Skin epidermis (tissue), 12 donors: ENCODE results near the gene KLF6.

ENCODE experiments used
- H3K27ac ChIP-seq, 21 experiments: fragments of 200-600 bp; sonication (generic) in 11 of 21; one replicate each; pipeline ENCODE4 v1.5.0; 2020; ENCODE audit warnings: mild to moderate bottlenecking in 3 of 21, inconsistent platforms in 2 of 21, moderate library complexity in 2 of 21
- H3K4me3 ChIP-seq, 7 experiments: fragments of 200-600 bp; sonication (generic) in 2 of 7; one replicate each; pipeline ENCODE4 v1.5.0; 2020; ENCODE audit warnings: inconsistent platforms in 2 of 7, mild to moderate bottlenecking in 2 of 7, moderate library complexity in 1 of 7

The KLF6 gene

GRCh38 chr10:3784510-3785250 is at the start of gene KLF6:
TSS of gene KLF6 (minus strand) at chr10:3785209. CDS start at chr10:3785014, 195 bp downstream.
- H3K4me3 ChIP-seq = peak within 1 kb of the TSS; percentile 71 to 98 (median 89)
- H3K27ac ChIP-seq = peak within 1 kb of the TSS; percentile 99 to 100 (median 100)

- H3K27ac ChIP-seq = no peak overlapping the region
- no peak overlapping the region for H3K4me3 ChIP-seq
These were observed 49.4 kb upstream of the KLF6 start for GRCh38 chr10:3834404-3834803.

DNA sequence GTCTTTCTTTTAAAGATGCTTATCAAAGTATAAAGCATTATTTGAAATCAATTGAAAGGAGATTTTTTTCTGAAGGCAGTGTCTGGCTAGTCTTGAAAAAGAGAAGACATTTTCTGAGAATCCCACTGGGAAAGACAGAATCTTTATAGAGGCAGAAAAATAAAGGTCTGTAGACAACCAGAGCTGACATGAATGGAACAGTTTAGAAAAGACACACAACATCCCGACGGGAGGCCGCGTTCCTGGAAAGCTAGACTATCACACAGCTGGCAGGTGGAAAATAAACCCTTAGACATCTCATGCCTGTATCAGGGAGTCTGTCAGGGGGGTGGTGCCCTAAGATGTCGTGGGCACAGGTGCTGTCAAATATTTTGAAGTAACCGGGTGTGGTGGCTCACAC is 48.0 kb upstream of the KLF6 start:
- Histone ChIP-seq H3K27ac (no peak overlapping the region), H3K4me3 (no peak overlapping the region)

DNA sequence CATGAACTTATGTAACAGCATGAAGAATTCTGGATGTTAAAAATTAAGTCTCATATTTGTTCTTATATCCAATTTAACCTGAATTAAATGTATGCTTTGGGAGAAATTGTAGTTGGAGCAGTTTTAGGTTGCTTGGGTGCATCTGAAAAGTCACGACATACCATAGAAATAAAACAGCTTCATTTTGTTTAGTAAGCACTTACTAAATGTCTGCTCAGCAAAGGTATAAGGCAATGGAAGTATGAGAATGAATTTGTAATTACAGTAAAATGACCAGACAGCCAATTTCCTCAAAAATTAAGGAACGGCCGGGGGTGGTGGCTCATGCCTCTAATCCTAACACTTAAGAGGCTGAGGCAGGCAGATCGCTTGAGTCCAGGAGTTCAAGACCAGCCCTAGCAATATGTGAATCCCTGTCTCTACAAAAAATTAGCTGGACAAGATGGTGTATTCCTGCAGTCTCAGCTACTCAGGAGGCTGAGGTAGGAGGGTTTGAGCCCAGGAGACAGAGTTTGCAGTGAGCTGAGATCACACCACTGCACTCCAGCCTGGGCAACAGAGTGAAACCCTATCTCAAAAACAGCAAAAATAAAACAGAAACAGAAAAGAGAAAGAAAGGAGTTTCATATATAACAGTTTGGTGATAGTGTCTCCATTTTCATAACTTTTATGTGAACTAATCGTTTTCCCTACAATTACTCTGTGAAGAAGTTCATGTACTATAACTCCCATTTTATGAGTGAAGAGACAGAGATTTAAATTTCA is 47.2 kb upstream of the KLF6 start:
- Histone ChIP-seq H3K4me3 (no peak overlapping the region), H3K27ac (no peak overlapping the region)

GRCh38 chr10:3831608-3832007 is 46.6 kb upstream of the KLF6 start:
- no peak overlapping the region for H3K27ac ChIP-seq
- no peak overlapping the region for H3K4me3 ChIP-seq

DNA sequence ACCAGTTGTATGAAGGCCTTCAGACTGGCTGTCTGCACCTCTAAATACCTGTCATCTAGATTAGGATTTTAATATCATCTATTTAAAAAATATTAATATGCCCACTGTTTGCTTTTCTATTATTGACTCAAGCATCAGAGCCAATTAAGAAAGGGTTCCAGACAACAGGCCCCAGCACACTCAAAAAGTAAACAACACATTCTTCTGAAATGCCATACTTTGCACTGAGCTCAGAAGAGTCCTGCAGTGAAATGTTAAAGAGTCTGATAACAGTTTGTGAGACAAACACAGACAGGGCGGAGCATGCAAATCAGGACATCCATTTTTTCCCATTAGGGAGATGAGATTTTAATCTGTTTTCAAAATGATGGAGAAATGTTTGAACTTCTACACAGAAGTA is 45.9 kb upstream of the KLF6 start:
- no peak overlapping the region for H3K27ac ChIP-seq

DNA sequence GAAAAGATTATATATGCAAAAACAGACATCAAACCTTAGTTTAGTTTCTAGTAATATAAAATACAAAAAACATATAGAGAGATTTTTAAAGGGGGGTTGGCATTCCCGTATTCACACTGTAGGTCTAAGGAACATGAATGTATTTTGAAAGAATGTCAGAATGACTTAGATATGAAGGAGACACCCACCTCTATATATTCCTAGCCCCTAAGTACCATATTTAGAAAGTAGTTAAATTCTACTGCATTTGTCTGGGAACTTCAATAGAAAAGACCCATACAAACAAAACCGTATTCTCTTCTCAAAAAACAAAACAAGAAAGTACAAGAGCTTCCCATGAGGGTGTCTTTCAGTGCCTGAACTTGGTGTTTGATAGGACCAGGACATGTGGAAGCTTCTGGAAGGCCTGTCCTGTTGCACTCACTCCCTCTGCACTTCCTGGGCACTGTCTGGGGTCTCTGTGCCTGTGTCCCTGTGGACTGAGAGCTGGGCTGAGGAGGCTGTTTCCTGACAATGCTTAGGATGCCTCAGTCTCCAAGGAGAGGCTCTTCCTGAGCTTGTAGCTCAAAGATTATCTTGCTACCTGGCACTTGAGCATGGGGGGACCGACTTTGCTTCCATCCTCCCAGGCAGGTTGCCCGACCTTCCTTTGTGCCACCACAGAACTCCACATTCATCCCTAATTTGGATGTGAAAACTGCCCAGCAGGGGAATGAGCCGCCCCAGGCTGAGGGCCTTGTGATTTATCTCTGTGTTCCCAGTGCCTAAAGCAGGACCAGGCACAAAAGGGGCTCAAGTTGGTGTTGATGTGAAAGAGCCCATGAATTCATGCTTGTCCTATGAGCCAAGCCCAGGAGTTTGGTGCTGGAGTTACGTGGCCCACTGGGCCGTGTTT is 44.4 kb upstream of the KLF6 start:
- H3K4me3 ChIP-seq = peak overlapping the region; percentile 12 to 43 (median 27)
- H3K27ac ChIP-seq = peak overlapping the region; percentile 7 to 91 (median 77)

More for the DNA sequence above, 45.9 kb upstream of the KLF6 start:
- H3K4me3 ChIP-seq = no peak overlapping the region

DNA sequence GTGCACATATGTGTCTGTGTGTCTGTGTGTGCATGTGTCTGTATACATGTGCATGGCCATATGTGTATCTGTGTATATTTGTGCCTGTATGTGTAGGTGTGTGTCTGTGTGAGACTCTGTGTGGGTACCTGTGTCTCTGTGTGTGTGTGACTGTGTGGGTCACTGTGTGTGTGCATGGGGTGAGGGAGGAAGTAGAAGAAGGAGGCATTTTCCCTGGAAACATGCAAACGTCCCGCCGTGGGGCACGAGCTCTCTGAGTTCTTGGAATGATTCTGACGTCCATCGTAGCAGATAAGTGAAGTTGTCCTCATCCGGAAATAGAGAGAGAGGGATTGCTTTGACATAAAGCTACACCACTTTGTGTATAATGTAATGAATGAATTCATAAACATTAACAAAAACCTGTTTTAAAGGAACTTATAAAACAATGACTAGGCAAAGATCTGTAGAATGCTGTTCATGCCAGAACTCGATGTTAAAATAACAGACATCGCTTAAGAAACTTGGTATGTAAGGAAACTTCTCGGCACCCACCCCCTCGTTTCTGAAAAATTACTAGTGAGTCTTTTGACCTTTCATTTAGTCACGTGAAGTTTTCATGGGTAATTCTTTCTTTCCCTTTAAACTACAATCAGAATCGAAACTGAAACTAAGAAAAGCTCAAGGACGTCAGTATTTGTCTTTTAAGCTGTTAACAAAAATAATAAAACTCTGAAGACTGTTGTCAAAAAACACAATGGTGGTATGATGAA is 43.6 kb upstream of the KLF6 start:
- peak overlapping the region; percentile 12 to 43 (median 27) for H3K4me3 ChIP-seq
- peak overlapping the region; percentile 7 to 91 (median 77) for H3K27ac ChIP-seq

DNA sequence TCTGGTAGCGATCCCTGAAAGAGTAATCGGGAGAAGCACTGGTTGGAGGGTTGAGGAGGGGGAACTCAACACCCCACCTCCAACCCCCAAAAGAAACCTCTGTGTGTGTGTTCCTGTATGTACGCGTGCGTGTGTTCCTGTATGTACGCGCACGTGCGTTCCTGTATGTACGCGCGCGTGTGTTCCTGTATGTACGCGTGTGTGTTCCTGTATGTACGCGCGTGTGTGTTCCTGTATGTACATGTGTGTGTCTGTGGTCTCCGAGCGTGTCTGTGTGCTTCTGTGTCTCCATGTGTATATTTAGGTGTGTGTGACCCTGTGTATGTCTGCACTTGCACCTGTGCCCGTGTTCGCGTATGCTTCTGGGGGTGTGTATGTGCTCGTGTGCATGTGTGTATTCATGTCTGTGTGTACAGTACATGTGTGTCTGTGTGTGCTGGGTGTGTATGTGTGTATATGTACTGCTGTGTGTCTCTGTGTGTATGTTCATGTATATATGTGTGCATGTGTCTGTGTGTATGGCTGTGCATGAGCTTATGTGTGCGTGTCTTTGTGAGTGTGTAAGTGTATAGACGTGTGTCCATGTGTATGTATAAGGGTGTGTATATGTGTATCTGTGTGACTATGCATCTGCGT is 42.9 kb upstream of the KLF6 start:
- Histone ChIP-seq H3K4me3 (no peak overlapping the region), H3K27ac (peak overlapping the region in 15 of 21 experiments; percentile 47 to 91 (median 80))

DNA sequence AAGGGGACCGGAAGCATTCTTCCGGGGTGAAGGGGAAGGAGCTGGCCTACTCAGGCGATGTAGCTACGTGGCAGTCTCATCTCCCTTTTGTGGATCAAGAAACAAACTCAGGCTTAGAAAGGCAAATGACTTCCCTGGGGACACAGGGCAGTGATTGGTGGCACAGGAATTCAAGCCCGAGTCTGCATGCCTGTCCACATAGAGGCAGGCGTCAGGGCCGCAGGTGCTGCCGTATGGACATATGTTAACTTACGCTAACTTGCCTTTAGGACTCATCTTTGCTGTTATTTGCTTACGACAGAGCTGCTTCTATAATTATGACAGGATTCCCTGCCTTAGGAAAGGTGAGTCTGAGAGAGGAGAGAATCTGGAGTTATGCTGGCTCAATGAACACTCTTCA is 42.3 kb upstream of the KLF6 start:
- H3K4me3 ChIP-seq = no peak overlapping the region
- peak overlapping the region in 5 of 21 experiments; percentile 10 to 64 (median 21) for H3K27ac ChIP-seq

DNA sequence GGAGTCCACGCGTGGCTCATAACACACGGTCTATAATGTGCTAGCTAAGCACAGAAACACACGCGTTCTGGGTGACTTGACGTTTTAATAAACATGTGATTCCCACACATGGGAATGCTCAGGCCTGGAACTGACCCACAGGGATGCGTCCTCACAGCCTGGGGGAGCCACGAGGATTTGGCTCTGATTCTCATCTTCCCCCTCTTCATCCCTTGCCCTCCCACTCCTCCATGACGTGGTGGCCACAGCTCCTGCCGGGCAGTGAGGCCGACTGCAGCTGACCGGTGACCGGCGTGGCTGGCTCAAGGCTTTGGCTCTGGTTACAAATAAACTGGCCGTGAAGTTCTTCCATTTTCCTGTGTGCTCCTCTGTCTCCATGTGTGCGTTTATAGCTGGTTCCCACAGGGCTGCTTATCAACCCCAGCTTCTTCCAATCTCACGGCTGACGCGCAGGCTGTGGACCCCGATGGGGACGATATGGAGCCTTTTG is 40.9 kb upstream of the KLF6 start:
- Histone ChIP-seq H3K4me3 (no peak overlapping the region), H3K27ac (peak overlapping the region in 5 of 21 experiments; percentile 3 to 65 (median 41))

DNA sequence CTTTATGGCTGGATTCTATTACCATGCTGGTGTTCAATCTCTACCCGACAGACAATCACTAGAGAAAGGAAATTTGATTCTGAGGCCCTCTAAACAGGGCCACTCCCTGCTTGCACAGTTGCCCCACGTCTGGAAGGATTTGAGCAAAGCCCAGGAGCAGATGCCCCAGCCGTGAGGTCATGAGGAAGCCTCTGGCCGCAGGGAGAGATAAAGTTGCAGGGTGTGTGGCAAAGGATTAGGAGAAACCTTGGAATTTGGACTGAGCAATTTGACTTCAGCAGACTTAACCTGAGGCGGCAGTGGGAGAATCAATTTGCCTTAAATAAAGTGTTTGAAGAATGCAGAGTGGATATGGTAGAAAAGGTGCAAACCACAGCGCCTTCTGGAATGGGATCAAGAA is 40.2 kb upstream of the KLF6 start:
- Histone ChIP-seq H3K4me3 (no peak overlapping the region), H3K27ac (peak overlapping the region in 2 of 21 experiments; percentile 46 to 65)

DNA sequence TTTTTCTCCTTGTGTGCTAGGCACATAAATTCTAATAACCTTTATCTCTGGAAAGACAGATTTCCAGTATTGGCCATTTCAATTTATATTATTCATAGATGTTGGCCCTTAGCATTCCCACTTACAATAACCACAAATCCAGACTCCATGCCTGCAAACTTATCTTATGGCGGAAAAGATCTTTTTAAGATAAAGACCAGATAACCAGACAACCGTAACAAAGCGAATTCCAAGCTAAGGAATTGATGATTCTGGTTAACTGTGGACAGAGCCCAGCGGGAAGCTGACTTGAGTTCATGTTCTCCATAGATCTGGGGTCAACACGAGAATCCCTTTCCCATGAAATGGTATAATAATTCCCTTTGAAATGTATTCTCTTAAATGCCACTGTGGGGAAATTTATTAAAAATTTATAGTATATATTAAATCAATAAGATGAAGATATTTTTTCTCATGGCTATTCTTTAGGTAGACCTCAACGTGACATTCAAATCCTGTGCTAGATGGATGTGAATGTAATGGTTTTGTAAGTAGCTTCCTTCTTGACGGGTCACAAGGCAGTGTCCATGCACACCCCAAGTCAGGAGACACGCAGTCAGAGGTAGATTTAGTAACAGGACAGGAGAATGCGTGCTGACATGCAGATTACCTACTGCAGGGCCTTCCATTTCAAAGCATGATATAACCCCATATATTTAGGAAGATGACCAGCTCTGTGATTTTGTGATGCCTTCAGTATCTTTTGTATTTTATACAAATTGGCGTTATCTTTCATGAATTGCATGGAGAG is 37.7 kb upstream of the KLF6 start:
- Histone ChIP-seq H3K4me3 (no peak overlapping the region), H3K27ac (no peak overlapping the region)

- Histone ChIP-seq H3K4me3 (no peak overlapping the region), H3K27ac (no peak overlapping the region)
These were observed 35.2 kb upstream of the KLF6 start for GRCh38 chr10:3820255-3820654.

DNA sequence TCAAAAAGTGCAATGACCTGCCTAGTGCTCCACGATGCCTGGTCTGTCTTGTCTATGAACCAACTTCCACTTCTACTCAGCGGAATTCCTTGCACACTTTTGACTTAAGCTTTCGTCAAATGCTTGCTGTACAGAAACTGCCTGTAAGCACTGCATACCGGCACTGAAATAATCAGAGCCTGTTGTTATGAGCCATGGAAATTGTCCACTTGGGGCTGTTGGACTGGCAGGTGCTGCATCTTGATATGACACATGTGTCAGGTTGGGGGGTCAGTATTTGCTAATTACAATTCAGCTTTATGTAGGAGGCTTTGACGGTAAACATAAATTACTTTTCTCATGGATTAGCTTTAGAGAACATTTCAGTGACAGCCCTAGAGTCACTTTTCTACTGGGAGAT is 32.0 kb upstream of the KLF6 start:
- Histone ChIP-seq H3K27ac (no peak overlapping the region), H3K4me3 (no peak overlapping the region)

- Histone ChIP-seq H3K4me3 (no peak overlapping the region), H3K27ac (peak overlapping the region in 5 of 21 experiments; percentile 25 to 65 (median 37))
These were observed 29.8 kb upstream of the KLF6 start for GRCh38 chr10:3814838-3815220.

DNA sequence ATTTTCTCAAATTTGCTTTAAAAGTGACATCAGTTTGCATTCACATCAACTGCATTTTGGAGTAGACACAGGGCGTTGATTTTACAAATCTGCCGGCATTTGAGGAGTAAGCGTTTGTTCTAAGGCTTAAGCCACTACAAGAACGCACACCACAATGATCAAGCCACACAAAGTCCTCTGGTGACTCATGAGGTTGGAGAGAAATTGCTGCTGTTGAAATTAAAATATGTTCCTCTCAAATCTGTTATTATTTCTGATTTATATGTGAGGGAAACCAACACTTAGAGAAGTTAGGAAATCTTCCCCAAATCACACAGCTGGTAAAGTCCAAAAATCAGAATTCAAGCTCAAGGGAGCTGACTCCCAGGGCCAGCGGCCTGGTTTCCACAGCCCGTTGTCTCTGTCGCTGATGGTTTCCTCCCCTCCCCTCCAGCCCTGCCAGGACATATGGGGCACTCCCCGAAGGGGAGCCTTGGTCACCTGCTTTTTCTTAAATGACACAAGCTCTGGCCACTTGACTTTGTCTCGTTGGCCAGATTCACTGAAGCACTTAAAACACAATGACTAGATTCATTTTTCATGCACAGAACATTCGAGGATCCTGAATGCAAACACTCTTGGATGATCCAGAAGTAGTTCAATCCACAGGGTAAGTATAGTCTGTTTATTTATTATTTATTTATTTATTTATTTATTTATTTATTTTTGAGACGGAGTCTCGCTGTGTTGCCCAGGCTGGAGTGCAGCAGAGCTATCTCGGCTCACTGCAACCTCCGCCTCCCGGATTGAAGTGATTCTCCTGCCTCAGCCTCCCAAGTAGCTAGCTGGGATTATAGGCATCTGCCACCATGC is 29.2 kb upstream of the KLF6 start:
- Histone ChIP-seq H3K27ac (peak overlapping the region in 11 of 21 experiments; percentile 12 to 66 (median 35)), H3K4me3 (no peak overlapping the region)
